ENCODE data around the gene CGRRF1.

Gene CGRRF1

GRCh38 chr14:54489731-54490444 is 19.8 kb upstream of the CGRRF1 start:
- DNase-seq: no peak

GRCh38 chr14:54490445-54491175 is 19.1 kb upstream of the CGRRF1 start:
- DNase-seq: no peak

GRCh38 chr14:54493293-54493692 is 16.4 kb upstream of the CGRRF1 start:
- DNase-seq: no peak

GRCh38 chr14:54497224-54497623 is 12.5 kb upstream of the CGRRF1 start:
- no peak for DNase-seq

GRCh38 chr14:54498095-54498531 is 11.6 kb upstream of the CGRRF1 start:
- DNase-seq: no peak

GRCh38 chr14:54498579-54498978 is 11.1 kb upstream of the CGRRF1 start:
- DNase-seq: no peak

- DNase-seq: no peak
Measured at GRCh38 chr14:54500744-54501143, 9.0 kb upstream of the CGRRF1 start.

- DNase-seq: no peak
Measured at GRCh38 chr14:54501480-54501879, 8.2 kb upstream of the CGRRF1 start.

GRCh38 chr14:54502602-54503001 is 7.1 kb upstream of the CGRRF1 start:
- peak in 1 of 51 donors; percentile 6 for DNase-seq

GRCh38 chr14:54503486-54503885 is 6.2 kb upstream of the CGRRF1 start:
- DNase-seq: no peak

GRCh38 chr14:54512393-54512792 is 2.7 kb downstream of the CGRRF1 start:
- peak in 1 of 51 donors; percentile 1 for DNase-seq

- DNase-seq: no peak
Measured at GRCh38 chr14:54515670-54516069, 6.0 kb downstream of the CGRRF1 start.

- no peak for DNase-seq
Measured at GRCh38 chr14:54516709-54517108, 7.0 kb downstream of the CGRRF1 start.

- DNase-seq: no peak
Measured at GRCh38 chr14:54524410-54524809, 14.7 kb downstream of the CGRRF1 start.

GRCh38 chr14:54528973-54529372 is 19.3 kb downstream of the CGRRF1 start:
- no peak for DNase-seq

- no peak for DNase-seq
Measured at GRCh38 chr14:54529811-54530210, 20.1 kb downstream of the CGRRF1 start.

- DNase-seq: no peak
Measured at GRCh38 chr14:54532111-54533012, 22.7 kb downstream of the CGRRF1 start.

GRCh38 chr14:54533100-54533499 is 23.4 kb downstream of the CGRRF1 start:
- DNase-seq: no peak

- DNase-seq: no peak
Measured at GRCh38 chr14:54535126-54535525, 25.4 kb downstream of the CGRRF1 start.

- no peak for DNase-seq
Measured at GRCh38 chr14:54535646-54536045, 25.9 kb downstream of the CGRRF1 start.

- no peak for DNase-seq
Measured at GRCh38 chr14:54537651-54538050, 27.9 kb downstream of the CGRRF1 start.

GRCh38 chr14:54538055-54538454 is 28.3 kb downstream of the CGRRF1 start:
- no peak for DNase-seq
